NCI-H345 (cell line): ENCODE measurements around the gene GATAD2B.
"Not testable (repeated sequence)": the region's sequence is repeated elsewhere in the genome, so short reads cannot be mapped to it uniquely, and the experiment has no call there.

Experiments
- DNase-seq: peaks from one replicate; lab custom pipeline; 2025; lab: John Stamatoyannopoulos, UW

GATAD2B gene

DNA sequence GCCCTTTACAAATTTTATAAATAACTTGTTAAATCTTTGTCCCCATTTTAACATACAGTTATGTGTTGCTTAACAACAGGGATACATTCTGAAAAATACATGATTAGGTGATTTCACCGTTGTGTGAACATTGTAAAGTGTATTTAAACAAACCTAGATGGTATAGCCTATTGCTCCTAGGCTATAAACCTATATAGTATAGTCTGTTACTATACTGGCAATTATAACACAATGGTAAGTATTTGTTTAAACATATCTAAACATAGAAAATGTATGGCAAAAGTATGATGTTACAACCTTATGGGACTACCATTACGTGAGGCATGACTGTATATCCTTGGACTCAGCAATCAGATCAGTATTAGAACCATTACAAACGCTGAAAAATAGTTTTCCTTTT, 36.6 kb downstream of the GATAD2B start:
- DNase-seq, result no peak

DNA sequence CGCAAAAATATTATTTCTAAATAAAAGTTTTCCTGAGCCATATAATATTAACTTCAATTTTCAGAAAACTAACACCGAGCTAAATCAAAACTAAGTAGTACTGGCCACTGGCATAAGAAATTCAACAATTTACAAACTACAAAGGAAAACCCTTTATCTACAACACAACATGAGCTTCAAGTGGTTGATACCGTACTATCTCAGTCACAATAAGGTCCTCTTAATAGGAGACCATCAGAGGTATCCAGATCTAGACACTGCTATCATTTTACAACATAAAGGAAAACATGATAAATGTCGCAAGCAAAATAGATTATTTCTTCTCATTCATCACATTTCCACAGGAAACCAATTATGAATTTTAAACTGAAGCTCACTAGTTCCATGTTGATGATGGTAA, 39.5 kb downstream of the GATAD2B start:
- DNase-seq, result no peak

DNA sequence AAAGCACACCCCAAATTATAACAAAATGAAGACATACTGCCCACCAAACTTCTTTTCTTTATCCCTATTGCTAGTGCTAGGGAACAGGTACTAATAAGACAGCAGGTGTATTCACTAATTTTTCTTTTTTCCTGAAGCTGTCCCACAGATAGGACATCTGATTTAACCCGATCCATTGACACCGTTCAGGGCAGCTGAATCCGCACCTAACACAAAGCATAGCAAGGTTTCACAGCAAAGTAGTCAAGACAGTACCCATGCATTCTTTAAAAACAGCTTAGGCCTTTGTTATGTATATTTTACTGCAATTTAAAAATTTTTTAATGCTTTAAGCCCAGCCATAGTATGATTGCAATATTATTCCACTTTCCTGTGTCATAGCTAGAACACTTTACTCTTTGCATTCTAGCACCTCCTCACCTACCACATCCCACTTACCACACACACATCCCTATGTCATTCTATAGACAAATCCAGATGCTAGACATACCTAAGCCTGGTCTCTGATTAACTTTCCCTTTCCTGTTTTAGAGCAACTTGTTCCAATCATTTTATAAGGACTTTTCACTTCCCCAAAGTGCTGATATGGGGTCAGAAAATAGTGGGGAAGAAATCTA, 40.4 kb downstream of the GATAD2B start:
- peak; percentile 33 for DNase-seq

DNA sequence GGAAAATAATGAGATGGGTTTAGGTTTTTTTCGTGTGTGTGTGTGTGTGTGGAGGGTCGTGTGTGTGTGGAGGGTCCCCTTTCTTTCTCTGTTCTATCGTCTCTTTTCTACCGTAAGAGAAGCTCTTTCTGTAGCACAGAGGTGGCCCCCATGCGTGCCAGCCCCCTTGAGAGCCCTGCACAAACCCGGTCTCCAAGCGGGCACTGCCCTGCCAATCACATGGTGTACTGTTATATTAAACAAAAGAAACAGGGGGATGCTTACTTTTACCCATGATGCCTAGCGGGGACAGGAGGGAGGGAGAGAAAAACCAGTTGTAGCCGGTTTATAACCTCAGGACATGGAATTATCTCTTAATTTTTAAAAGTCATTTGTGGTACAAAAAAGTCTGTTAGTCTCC, 41.0 kb downstream of the GATAD2B start:
- DNase-seq, result peak; percentile 98

DNA sequence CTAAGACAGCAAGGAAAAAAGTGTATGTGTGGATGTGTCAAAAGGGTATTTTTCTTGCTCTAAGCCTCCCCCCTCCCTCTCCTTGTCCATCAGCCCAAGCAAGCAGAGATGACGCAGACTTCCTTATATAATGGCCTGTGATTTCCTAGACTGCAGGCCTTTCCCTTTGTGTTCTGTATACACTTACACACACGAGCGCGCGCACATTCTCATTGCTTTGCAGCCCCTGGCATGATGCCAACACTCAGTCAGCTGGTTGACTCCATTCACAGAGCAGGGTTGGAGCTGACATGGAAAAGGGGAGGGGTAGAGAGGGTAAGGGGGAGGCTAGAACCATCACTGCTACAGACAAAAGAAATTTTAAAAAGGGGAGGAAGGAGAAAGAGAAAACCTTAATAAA, 41.8 kb downstream of the GATAD2B start:
- DNase-seq, result peak; percentile 100

DNA sequence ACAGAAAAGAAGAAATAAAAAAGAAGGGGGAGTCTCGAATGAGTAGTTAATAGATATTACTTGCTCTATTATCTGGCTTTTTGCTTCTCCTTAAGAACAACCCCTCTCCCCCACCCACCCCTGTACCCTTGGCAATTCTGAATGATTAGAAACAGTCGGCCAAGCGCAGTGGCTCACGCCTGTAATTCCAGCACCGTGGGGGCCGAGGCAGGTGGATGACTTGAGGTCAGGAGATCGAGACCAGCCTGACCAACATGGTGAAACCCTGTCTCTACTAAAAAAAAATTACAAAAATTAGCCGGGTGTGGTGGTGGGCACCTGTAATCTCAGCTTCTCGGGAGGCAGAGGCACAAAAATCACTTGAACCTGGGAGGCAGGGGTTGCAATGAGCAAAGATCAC, 42.7 kb downstream of the GATAD2B start:
- DNase-seq, result no peak

DNA sequence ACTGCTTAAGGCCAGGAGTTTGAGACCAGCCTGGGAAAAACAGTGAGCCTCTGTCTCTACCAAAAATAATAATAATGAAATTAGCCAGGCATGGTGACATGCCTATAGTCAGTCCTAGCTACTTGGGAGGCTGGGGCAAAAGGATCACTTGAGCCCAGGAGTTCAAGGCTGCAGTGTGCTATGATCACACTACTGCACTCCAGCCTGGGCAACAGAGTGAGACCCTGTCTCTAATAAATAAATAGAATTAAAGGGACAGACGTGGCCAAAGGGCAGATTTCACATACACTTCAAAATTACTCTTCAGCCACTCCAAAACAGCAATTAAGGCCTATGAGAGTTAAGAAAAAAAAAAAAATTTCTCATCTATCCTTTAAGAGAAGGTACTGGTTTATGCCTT, 45.7 kb downstream of the GATAD2B start:
- DNase-seq, result no peak

DNA sequence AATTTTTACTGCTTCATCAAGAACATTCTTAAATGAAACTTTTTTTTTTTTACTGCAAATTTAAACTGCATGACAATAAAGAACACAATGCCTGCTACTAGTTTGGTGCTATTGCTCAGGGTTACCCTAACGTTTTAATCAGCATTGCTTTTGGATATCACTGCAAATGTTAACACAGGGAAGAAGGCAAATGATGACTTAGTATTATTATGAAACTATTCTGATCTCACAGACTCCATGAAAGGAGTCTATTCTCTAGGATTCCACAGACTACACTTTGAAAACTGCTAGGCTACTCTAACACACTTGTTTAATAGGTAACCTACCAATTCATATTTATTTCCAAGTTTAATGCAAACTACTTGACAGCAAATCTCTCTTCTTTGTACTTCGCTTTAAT, 49.8 kb downstream of the GATAD2B start:
- DNase-seq, result no peak

DNA sequence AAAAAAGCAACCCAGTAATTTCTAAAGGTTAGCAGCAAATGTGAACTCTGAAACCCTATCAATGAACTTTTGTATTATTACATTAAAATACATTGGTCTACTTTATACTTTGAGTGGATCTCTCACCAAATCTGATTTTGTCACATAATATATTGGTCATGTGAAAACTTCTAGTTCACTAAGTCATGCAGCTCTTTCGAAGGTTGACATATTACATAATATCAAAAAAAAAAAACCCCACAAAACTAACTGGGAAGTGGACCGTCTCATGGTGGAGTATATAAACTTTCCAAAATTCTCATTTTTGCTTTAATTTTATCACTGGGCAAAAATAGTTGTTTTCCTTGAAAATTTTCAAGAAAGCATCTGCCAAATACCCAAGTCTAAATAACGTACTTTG, 50.4 kb downstream of the GATAD2B start:
- no peak for DNase-seq

DNA sequence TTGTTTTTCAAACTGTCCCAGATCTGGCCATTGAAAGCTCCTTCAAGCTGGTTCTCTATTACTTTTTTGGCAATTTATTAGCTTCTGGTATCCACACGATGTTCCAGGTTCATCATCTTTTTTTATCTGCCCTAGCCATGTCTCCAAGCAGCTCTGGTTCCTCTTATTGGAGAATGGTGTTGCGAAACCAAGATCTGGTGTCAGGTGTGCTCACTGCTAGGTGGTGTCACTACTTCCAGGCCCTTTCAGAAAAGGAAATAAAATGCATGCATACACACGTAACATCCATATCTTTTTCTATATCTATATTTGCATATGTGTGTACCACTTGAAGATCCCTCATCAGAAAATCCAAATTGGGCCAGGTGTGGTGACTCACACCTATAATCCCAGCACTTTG, 53.3 kb downstream of the GATAD2B start:
- no peak for DNase-seq

DNA sequence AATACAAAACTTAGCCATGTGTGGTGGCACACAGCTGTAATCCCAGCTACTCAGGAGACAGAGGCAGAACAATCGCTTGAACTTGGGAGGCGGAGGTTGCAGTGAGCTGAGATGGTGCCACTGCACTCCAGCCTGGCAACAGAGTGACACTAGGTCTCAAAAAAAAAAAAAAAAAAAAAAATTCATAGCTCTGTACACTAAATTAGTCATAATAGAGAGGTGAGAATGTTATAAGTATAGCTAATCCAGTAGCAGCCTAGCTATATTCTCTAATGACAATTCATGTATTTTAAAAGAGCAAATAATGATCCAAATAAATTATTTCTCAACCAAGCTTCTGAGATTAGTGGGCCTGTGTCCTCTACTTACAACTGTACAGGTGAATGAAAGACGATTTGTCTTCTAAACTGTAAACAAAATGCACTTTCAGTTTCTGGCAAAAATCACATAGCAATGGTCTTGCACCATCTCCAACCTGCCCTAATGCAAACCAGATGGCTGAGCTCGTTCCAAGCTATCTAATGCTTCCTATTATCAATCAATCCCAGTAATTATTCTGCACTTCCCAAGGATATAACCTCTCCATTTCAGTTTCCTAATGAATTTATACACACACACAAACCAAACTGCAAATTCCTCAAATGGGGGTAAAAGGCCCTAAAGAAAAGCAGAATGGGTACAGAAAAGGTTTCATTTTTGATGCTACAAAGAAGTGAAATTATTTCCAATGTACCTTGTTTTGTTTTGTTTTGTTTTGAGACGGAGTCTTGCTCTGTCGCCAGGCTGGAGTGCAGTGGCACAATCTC, 56.5 kb downstream of the GATAD2B start:
- no peak for DNase-seq

DNA sequence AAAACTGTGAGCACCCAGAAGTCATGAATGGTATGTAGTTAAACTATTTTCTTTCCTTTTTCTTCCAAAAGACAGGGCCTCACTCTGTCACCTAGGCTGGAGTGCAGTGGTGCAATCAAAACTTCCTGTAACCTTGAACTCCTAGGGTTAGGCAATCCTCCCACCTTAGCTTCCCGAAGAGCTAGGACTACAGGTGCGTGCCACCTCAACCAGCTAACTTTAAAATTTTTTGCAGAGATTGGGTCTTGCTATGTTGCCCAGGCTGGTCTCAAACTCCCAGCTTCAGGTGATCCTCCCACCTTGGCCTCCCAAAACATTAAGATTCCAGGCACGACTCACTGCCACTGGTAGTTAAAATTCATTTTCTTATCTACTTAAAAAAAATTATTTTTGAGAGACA, 62.5 kb downstream of the GATAD2B start:
- DNase-seq, result no peak

DNA sequence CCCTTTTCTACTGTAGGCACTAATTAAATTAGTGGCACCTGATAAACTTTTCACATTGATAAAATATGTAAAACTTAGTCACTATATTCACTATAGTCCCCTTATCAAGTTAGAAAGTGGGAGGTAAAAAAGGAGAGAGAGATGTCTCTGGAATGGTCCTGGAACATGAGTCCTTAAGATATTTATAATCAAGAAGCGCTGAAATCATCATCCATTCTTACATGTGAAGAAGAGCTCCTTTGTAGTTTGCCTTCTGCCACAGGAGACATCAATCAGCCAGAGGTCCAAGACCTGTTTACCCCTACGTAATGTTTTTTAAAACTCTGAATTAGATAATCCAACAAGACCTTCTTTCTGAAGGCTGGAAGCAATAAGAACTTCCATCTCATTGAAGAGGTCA, 65.3 kb downstream of the GATAD2B start:
- DNase-seq, result no peak

DNA sequence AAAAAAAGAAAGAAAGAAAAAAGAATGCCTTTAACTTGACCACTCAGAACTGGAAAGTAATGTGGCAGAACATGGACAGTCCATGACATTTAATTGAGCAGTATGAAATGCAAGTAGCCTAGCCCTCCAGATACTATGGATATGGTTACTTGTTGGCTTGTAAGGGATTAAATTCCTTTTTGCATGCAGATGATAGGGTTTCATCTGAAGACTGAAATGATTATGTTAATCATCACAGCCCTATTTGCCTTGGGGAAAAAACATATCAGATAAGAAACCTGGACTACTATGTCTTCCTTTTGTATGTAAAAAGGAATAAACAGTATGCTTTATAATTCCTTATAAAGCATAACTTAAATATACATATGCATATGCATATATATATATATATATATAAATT, 66.0 kb downstream of the GATAD2B start:
- DNase-seq, result no peak

DNA sequence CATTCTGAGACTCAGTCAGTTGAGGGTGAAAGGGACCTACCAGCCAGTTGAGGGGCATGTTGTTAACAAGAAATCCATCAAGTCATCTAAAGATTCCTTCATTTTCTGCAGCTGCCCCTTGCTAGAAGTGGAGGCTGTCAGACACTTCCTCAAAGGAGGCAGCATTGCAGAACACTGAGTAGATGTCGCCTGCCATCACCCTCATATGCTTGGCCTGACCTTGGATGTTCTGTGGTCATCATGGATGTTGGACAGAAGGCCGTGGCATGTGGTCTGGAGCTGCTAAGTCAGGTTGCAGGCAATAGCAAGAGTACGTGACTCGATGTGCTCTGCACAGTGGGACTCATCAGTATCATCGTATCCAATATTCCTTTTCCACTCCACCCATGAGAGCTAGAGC, 70.6 kb downstream of the GATAD2B start:
- DNase-seq, result no peak

DNA sequence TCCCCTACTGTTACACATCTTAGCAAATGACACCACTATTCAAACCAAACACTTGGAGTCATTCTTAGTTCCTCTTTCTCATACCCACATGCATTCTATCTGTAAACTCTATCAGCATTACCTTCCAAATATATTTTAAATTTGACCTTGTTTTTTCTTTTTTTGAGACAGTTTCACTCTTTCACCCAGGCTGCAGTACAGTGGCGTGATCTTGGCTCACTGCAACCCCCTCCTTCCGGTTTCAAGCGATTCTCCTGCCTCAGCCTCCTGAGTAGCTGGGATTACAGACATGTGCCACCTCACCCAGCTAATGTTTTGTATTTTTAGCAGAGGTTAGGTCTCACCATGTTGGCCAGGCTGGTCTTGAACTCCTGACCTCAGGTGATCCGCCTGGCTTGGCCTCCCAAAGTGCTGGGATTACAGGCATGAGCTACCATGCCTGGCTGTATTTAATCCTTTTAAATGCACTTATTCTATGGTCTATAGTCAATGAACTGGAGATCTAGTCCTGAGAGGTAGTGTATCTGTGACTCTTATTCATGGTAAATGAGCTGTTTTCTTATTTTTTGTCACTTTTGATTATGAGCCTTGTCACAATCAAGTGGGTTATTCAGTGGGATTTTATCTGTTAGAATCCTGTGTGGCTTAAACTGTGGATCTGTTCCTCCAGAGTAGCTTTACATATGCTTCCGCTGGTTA, 73.1 kb downstream of the GATAD2B start:
- no peak for DNase-seq

DNA sequence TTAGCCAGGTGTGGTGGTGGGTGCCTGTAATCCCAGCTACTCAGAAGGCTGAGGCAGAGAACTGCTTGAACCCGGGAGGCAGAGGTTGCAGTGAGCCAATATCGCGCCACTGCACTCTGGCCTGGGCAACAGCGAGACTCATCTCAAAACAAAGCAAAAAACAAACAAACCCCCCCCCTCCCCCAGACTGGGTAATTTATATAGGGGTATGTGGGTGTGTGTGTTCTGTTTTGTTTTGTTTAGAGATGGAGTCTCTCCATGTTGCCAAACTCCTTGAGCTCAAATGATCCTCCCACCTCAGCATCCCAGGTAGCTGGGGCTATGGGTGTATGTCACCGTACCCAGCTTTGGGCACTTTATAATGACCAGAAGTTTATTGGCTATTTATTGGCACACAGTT, 74.0 kb downstream of the GATAD2B start:
- no peak for DNase-seq

DNA sequence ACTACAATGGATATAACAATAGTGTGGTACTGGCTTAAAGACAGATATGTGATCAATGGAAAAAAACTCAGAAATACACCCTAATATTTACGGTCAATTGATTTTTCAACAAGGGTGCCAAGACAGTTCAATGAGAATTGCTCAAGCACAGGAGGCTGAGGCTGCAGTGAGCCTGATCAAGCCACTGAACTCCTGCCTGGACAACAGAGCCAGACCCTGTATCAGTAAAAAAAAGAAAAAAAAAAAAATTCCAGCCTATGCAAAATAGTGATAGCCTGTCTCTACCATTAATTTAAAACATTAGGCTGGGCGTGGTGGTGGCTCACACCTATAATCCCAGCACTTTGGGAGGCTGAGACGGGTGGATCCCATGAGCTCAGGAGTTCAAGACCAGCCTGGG, 77.6 kb downstream of the GATAD2B start:
- DNase-seq, result no peak

DNA sequence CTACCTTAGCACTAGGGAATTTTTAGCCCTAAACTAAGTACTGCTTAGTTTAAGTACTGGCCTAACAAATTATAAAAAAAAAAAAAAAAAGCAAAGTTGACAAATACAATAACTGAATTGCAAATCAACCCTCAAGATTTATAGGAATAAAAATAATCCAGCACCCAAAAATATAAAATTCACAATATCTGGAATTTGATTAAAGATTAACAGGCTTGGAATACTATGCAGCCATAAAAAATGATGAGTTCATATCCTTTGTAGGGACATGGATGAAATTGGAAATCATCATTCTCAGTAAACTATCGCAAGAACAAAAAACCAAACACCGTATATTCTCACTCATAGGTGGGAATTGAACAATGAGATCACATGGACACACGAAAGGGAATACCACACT, 78.4 kb downstream of the GATAD2B start:
- not testable (repeated sequence) for DNase-seq

DNA sequence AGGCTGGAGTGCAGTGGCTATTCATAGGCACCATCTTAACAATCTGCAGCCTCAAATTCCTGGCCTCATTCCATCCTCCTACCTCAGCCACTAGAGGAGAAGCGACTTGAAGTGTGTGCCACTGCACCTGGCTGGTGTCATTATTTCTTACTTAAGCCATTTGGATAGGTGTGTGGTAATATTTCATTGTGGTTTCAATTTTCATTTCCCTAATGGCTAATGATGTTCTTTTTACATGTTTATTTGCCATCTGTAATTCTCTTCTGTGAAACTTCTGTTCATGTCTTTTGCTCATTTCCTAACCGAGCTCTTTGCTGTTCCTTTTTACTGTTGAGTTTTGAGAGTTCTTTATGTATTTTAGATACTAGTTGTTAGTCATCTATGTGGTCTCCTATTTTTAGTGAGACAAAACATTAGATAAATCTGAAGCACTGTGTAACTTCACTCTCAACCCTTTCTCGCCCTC, 80.7 kb downstream of the GATAD2B start:
- DNase-seq, result no peak

DNA sequence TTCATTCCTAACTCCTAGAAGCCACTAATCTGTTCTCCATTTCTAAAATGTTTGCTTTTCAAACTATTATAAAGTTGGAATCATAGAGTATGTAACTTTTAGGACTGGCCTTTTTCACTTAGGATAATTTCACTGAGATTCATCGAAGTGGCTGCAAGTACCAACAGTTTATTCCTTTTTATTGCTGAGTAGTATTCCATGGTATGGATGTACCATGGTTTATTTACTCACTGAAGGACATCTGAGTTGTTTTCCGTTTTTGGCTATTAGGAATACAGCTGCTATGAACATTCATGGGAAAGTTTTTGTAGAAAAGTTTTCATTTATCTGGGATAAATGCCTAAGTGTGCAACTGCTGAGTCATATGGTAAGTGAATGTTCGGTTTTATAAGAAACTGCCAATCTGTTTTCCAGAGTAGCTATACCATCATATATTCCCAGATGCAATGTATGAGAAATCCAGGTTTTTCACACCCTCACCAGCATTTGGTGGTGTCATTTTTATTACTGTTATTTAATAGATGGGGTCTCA, 81.2 kb downstream of the GATAD2B start:
- no peak for DNase-seq

DNA sequence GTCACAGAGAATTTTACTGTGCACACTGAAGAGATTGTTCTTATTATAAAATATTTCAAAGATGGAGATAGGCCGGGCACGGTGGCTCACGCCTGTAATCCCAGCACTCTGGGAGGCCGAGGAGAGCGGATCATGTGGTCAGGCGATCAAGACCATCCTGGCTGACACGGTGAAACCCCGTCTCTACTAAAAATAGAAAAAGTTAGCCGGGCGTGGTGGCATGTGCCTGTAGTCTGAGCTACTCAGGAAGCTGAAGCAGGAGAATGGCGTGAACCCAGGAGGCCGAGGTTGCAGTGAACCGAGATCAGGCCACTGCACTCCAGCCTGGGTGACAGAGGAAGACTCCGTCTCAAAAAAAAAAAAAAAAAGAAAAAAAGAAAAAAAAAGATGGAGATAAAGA, 82.0 kb downstream of the GATAD2B start:
- not testable (repeated sequence) for DNase-seq

DNA sequence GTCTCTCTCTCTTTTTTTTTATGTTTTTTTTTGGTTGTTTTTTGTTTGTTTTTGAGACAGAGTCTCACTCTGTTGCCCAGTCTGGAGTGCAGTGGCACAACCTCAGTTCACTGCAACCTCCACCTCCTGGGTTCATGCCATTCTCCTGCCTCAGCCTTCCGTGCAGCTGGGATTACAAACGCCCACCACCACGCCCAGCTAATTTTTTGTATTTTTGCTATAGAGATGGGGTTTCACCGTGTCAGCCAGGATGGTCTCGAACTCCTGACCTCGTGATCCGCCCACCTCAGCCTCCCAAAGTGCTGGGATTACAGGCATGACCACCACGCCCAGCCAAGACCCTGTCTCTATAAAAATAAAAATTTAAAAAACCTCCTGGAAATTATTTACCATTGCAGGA, 88.8 kb downstream of the GATAD2B start:
- DNase-seq, result not testable (repeated sequence)
